Mesenchymal stem cell (in vitro differentiated cells and primary cell): ENCODE measurements around the gene STX18.

Experiments used
- DNase-seq: peaks from one replicate; pipeline ENCODE4 v3.0.0-alpha.2; 2013
- H2AFZ ChIP-seq: one replicate; pipeline ENCODE4 v1.6.1; 2013; ENCODE audit warnings: low read depth, mild to moderate bottlenecking, control low read depth, inconsistent platforms, low read length, moderate library complexity
- H2AK5ac ChIP-seq: 2 replicates; pipeline ENCODE4 v1.6.1; 2013; ENCODE audit warnings: low read length, moderate library complexity, mild to moderate bottlenecking, inconsistent platforms; ENCODE audit not compliant: severe bottlenecking
- H2BK120ac ChIP-seq: one replicate; pipeline ENCODE4 v1.6.1; 2013; ENCODE audit warnings: low read depth, mild to moderate bottlenecking, inconsistent platforms, low read length, moderate library complexity
- H2BK12ac ChIP-seq, 2 experiments: one replicate each; pipeline ENCODE4 v1.6.1; 2013; ENCODE audit warnings: inconsistent platforms in 2 of 2, low read length in 2 of 2, mild to moderate bottlenecking in 2 of 2, moderate library complexity in 2 of 2, control low read depth in 1 of 2
- H2BK15ac ChIP-seq: one replicate; pipeline ENCODE4 v1.6.1; 2013; ENCODE audit warnings: mild to moderate bottlenecking, low read depth, inconsistent platforms; ENCODE audit not compliant: poor library complexity, severe bottlenecking
- H2BK5ac ChIP-seq: 2 replicates; pipeline ENCODE4 v1.6.1; 2013; ENCODE audit warnings: low read depth, mild to moderate bottlenecking, low read length, control low read depth, inconsistent platforms; ENCODE audit not compliant: poor library complexity, severe bottlenecking
- H3K14ac ChIP-seq, 2 experiments: one replicate each; pipeline ENCODE4 v1.6.1; 2013; ENCODE audit warnings: inconsistent platforms in 2 of 2, low read length in 2 of 2, control low read depth in 1 of 2, mild to moderate bottlenecking in 1 of 2, moderate library complexity in 1 of 2
- H3K18ac ChIP-seq, 2 experiments: one replicate each; pipeline ENCODE4 v1.6.1; 2013; ENCODE audit warnings: inconsistent platforms in 2 of 2, low read length in 2 of 2, control low read depth in 1 of 2, low read depth in 1 of 2, mild to moderate bottlenecking in 1 of 2
- H3K23ac ChIP-seq, 2 experiments: one replicate each; pipeline ENCODE4 v1.6.1; 2013; ENCODE audit warnings: inconsistent platforms in 2 of 2, low read length in 2 of 2, mild to moderate bottlenecking in 2 of 2, moderate library complexity in 2 of 2, control low read depth in 1 of 2
- H3K27ac ChIP-seq: 2 replicates; pipeline ENCODE4 v1.5.1; 2013; ENCODE audit warnings: mild to moderate bottlenecking, moderate library complexity, low read length, control low read depth, inconsistent platforms; ENCODE audit not compliant: poor library complexity, severe bottlenecking
- H3K27me3 ChIP-seq, 2 experiments: 2 replicates each; pipeline versions ENCODE4 v1.6.1 to v1.7.0; 2013; ENCODE audit warnings: low read length in 2 of 2, mild to moderate bottlenecking in 2 of 2, moderate library complexity in 2 of 2, control low read depth in 1 of 2, inconsistent platforms in 1 of 2; ENCODE audit not compliant: control insufficient read depth in 1 of 2, insufficient read depth in 1 of 2
- H3K36me3 ChIP-seq, 2 experiments: 2 replicates each; pipeline versions ENCODE4 v1.6.1 to v1.7.0; 2013; ENCODE audit warnings: low read length in 2 of 2, control low read depth in 1 of 2, inconsistent platforms in 1 of 2, low read depth in 1 of 2, mild to moderate bottlenecking in 1 of 2; ENCODE audit not compliant: insufficient read depth in 2 of 2, control insufficient read depth in 1 of 2
- H3K4ac ChIP-seq, 2 experiments: one replicate each; pipeline ENCODE4 v1.6.1; 2013; ENCODE audit warnings: inconsistent platforms in 2 of 2, low read length in 2 of 2, mild to moderate bottlenecking in 2 of 2, moderate library complexity in 2 of 2, control low read depth in 1 of 2, low read depth in 1 of 2
- H3K4me1 ChIP-seq: 2 replicates; pipeline ENCODE4 v1.6.1; 2013; ENCODE audit warnings: low read depth, low read length, control low read depth; ENCODE audit not compliant: control insufficient read depth, insufficient read depth
- H3K4me2 ChIP-seq: 2 replicates; pipeline ENCODE4 v1.6.1; 2013; ENCODE audit warnings: low read length, mild to moderate bottlenecking, inconsistent platforms; ENCODE audit not compliant: poor library complexity, severe bottlenecking
- H3K4me3 ChIP-seq, 2 experiments: 2 replicates each; pipeline versions ENCODE4 v1.5.1 to v1.7.0; 2013; ENCODE audit warnings: low read length in 2 of 2, mild to moderate bottlenecking in 2 of 2, control low read depth in 1 of 2, low read depth in 1 of 2; ENCODE audit not compliant: insufficient read depth in 1 of 2
- H3K79me1 ChIP-seq: replicated peaks from 2 replicates; pipeline ENCODE4 v1.6.1; 2013; ENCODE audit warnings: mild to moderate bottlenecking, control low read depth, low read length, inconsistent platforms; ENCODE audit not compliant: poor library complexity, severe bottlenecking
- H3K9ac ChIP-seq: 2 replicates; pipeline ENCODE4 v1.7.0; 2013; ENCODE audit warnings: mild to moderate bottlenecking, low read length, moderate library complexity
- H3K9me3 ChIP-seq: 2 replicates; pipeline ENCODE4 v1.7.0; 2013; ENCODE audit warnings: mild to moderate bottlenecking, low read length; ENCODE audit not compliant: control insufficient read depth
- H4K8ac ChIP-seq: one replicate; pipeline ENCODE4 v1.6.1; 2013; ENCODE audit warnings: inconsistent platforms, mild to moderate bottlenecking, low read length, moderate library complexity
- H4K91ac ChIP-seq: one replicate; pipeline ENCODE4 v1.6.1; 2013; ENCODE audit warnings: mild to moderate bottlenecking, low read length, inconsistent platforms
- WGBS: methylation state at CpG from one replicate; pipeline ENCODE4 v1.1.7; 2013; ENCODE audit warnings: mixed read lengths; 5-methylcytosine and 5-hydroxymethylcytosine counted together

The STX18 gene

GRCh38 chr4:4539481-4539880, 2.4 kb downstream of the STX18 start:
- Histone ChIP-seq H3K27ac (no peak overlapping the region), H3K14ac (no peak overlapping the region), H2BK120ac (no peak overlapping the region), H3K9ac (no peak overlapping the region), H2AFZ (no peak overlapping the region), H4K8ac (no peak overlapping the region), H2BK5ac (no peak overlapping the region), H3K4ac (no peak overlapping the region), H2BK12ac (no peak overlapping the region), H2BK15ac (no peak overlapping the region), H3K18ac (no peak overlapping the region), H3K9me3 (no peaks in the 10 kb centered on the region), H2AK5ac (no peak overlapping the region), H3K27me3 (no peaks in the 10 kb centered on the region), H3K4me1 (peaks cover 6% of the 10 kb centered on the region), H3K4me2 (no peak overlapping the region), H3K23ac (no peak overlapping the region), H3K79me1 (peaks cover 31% of the 10 kb centered on the region), H3K36me3 (peaks cover 0 to 6% of the 10 kb centered on the region in 2 experiments), H4K91ac (no peak overlapping the region), H3K4me3 (peak overlapping the region in 1 of 2 experiments; percentile 10)
- no peak for DNase-seq
- WGBS = 92% methylated on average over 2 of the region's 2 CpGs

- Histone ChIP-seq H3K36me3 (peaks cover 0 to 6% of the 10 kb centered on the region in 2 experiments), H3K4me2 (no peak overlapping the region), H3K4me1 (peaks cover 6% of the 10 kb centered on the region), H3K79me1 (peaks cover 31% of the 10 kb centered on the region), H2AK5ac (no peak overlapping the region), H2BK5ac (no peak overlapping the region), H3K27ac (no peak overlapping the region), H3K27me3 (no peaks in the 10 kb centered on the region), H3K9ac (no peak overlapping the region), H2BK120ac (no peak overlapping the region), H4K8ac (no peak overlapping the region), H3K4me3 (no peak overlapping the region), H4K91ac (no peak overlapping the region), H2BK15ac (no peak overlapping the region), H3K4ac (no peak overlapping the region), H3K18ac (no peak overlapping the region), H2AFZ (no peak overlapping the region), H3K9me3 (no peaks in the 10 kb centered on the region), H3K23ac (no peak overlapping the region), H2BK12ac (no peak overlapping the region), H3K14ac (no peak overlapping the region)
- DNase-seq = no peak
Measured at GRCh38 chr4:4535590-4535989, 6.3 kb downstream of the STX18 start.

- no peak overlapping the region for H3K18ac ChIP-seq
- WGBS = 99% methylated on average over 9 of the region's 9 CpGs
- H3K27me3 ChIP-seq = no peaks in the 10 kb centered on the region
- H2BK120ac ChIP-seq = no peak overlapping the region
- no peak overlapping the region for H3K4ac ChIP-seq
- H3K4me3 ChIP-seq = no peak overlapping the region
- peak overlapping the region; percentile 20 for H2AK5ac ChIP-seq
- H3K9me3 ChIP-seq = no peaks in the 10 kb centered on the region
- no peak overlapping the region for H3K14ac ChIP-seq
- H3K4me1 ChIP-seq = peaks cover 6% of the 10 kb centered on the region
- DNase-seq = no peak
- no peak overlapping the region for H3K27ac ChIP-seq
- no peak overlapping the region for H3K23ac ChIP-seq
- H2BK5ac ChIP-seq = no peak overlapping the region
- peaks cover 0 to 6% of the 10 kb centered on the region in 2 experiments for H3K36me3 ChIP-seq
- H2AFZ ChIP-seq = no peak overlapping the region
- H2BK15ac ChIP-seq = no peak overlapping the region
- H3K79me1 ChIP-seq = peaks cover 30% of the 10 kb centered on the region
- H4K8ac ChIP-seq = no peak overlapping the region
- H3K9ac ChIP-seq = no peak overlapping the region
- no peak overlapping the region for H4K91ac ChIP-seq
- no peak overlapping the region for H2BK12ac ChIP-seq
- H3K4me2 ChIP-seq = no peak overlapping the region
Measured at GRCh38 chr4:4534515-4535145, 7.2 kb downstream of the STX18 start.

GRCh38 chr4:4533461-4534169, 8.2 kb downstream of the STX18 start:
- H3K4me2 ChIP-seq = peak overlapping the region; percentile 36
- H3K79me1 ChIP-seq = peaks cover 31% of the 10 kb centered on the region
- H4K8ac ChIP-seq = no peak overlapping the region
- H2BK120ac ChIP-seq = no peak overlapping the region
- H2BK5ac ChIP-seq = no peak overlapping the region
- no peak overlapping the region for H3K14ac ChIP-seq
- H3K23ac ChIP-seq = no peak overlapping the region
- no peak overlapping the region for H2AK5ac ChIP-seq
- no peaks in the 10 kb centered on the region for H3K27me3 ChIP-seq
- H3K36me3 ChIP-seq = peaks cover 0 to 11% of the 10 kb centered on the region in 2 experiments
- no peak for DNase-seq
- no peak overlapping the region for H4K91ac ChIP-seq
- H3K9me3 ChIP-seq = no peaks in the 10 kb centered on the region
- no peak overlapping the region for H3K9ac ChIP-seq
- H3K27ac ChIP-seq = peak overlapping the region; percentile 51
- WGBS = 97% methylated on average over 8 of the region's 8 CpGs
- no peak overlapping the region for H3K4ac ChIP-seq
- no peak overlapping the region for H2BK15ac ChIP-seq
- H2BK12ac ChIP-seq = no peak overlapping the region
- H3K18ac ChIP-seq = no peak overlapping the region
- H3K4me1 ChIP-seq = peaks cover 7% of the 10 kb centered on the region
- no peak overlapping the region for H2AFZ ChIP-seq
- H3K4me3 ChIP-seq = no peak overlapping the region
